Measurements from ENCODE around the gene ZBP1.

ZBP1 gene

DNA sequence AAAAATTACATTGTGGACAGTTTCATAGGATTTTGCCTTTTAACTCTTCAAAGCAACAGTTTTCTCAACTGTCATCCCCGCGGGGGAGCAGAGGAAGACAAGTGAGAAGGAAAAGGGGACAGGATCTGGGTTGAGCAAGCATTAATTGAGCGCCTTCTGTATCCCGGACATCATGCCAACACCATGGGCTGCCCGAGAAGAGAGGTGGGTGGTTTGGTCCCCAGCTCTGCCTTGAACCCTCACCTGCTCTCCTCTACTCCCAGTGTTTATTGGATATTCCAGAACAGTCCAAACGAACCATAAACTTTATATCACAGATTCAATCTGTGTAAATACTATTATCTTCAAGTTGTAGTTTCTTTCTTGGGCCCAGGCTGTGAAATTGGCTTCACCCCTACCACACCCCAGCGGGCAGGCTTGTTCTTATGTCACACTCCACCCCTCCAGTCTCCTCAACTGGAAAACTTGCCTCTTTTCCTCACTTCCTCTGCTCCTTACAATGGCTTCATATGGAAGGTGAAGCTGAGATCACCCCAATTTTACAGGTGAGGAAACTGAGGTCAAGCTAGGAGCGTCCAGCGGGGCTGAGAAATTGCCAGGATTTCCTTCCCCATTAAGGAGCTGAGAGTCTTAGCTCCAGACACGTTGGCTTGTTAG is 53.3 kb downstream of the ZBP1 start:
- no peak overlapping the region for H3K4me3 ChIP-seq (ENCODE audit: low read depth, low read length)
- no peak for DNase-seq (ENCODE audit: low read depth, low spot score)
- no peak for TF ChIP-seq CTCF (IDR thresholded peaks at IDR 0.05; ENCODE audit: low read depth, low read length)
- in situ Hi-C loops (cut with HindIII; ENCODE audit: low sequenced_read_pairs): no loop called here

DNA sequence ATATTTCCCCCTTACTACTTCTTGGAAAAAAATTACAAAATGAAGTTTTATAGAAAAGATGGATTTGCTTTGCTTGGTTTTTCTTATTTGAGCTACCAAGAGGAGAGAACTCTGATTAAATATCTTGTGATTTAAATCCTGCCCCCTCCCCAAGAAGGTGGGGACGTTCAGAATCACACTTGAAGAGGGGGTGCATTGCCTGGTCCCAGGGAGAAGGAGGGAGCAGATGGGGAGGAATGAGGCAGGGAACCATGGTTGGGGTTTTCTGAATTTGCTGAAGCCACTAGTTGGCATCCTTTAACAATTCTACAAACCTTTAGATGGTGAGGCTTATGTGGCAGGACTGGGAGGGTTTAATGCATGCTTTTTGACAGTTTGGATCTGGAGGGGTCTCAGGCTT is 53.8 kb downstream of the ZBP1 start:
- TF ChIP-seq CTCF (IDR thresholded peaks at IDR 0.05; ENCODE audit: low read depth, low read length): no peak
- in situ Hi-C loops (cut with HindIII; ENCODE audit: low sequenced_read_pairs): no loop called here
- H3K4me3 ChIP-seq (ENCODE audit: low read depth, low read length): no peak overlapping the region
- DNase-seq (ENCODE audit: low read depth, low spot score): no peak

DNA sequence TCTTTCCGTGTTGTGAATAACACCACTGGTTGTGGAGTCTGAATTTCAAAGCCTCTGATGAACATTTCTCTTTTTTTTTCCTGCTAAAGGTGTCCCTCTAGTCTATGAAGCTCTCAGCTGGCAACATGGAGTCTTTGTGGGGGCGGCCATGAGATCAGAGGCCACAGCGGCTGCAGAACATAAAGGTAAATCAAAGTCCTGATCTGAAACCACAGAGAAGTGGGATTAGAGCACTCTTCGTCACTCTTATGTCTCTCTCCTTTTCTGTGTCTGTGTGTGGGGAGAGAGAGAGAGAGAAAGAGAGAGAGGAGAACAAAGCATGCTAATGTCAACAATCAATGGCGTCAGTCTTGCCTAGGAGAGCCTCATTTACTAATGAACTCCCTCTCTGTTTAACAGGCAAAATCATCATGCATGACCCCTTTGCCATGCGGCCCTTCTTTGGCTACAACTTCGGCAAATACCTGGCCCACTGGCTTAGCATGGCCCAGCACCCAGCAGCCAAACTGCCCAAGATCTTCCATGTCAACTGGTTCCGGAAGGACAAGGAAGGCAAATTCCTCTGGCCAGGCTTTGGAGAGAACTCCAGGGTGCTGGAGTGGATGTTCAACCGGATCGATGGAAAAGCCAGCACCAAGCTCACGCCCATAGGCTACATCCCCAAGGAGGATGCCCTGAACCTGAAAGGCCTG is 55.1 kb downstream of the ZBP1 start:
- in situ Hi-C loops (cut with HindIII; ENCODE audit: low sequenced_read_pairs): no loop called here
- H3K4me3 ChIP-seq (ENCODE audit: low read depth, low read length): no peak overlapping the region

GRCh38 chr20:57564180-57564802 is 55.9 kb downstream of the ZBP1 start:
- in situ Hi-C loops (cut with HindIII; ENCODE audit: low sequenced_read_pairs): no loop called here
- DNase-seq (ENCODE audit: low read depth, low spot score): no peak
- no peak overlapping the region for H3K4me3 ChIP-seq (ENCODE audit: low read depth, low read length)
- no peak for TF ChIP-seq CTCF (IDR thresholded peaks at IDR 0.05; ENCODE audit: low read depth, low read length)

More for the DNA sequence above, 55.1 kb downstream of the ZBP1 start:
- no peak for DNase-seq (ENCODE audit: low read depth, low spot score)
- no peak for TF ChIP-seq CTCF (IDR thresholded peaks at IDR 0.05; ENCODE audit: low read depth, low read length)

- DNase-seq (ENCODE audit: low read depth, low spot score): no peak
- TF ChIP-seq CTCF (IDR thresholded peaks at IDR 0.05; ENCODE audit: low read depth, low read length): no peak
- H3K4me3 ChIP-seq (ENCODE audit: low read depth, low read length): no peak overlapping the region
- in situ Hi-C loops (cut with HindIII; ENCODE audit: low sequenced_read_pairs): no loop called here
These were observed 56.7 kb downstream of the ZBP1 start for GRCh38 chr20:57563522-57563921.

GRCh38 chr20:57562541-57563465 is 57.4 kb downstream of the ZBP1 start:
- in situ Hi-C loops (cut with HindIII; ENCODE audit: low sequenced_read_pairs): no loop called here
- no peak for TF ChIP-seq CTCF (IDR thresholded peaks at IDR 0.05; ENCODE audit: low read depth, low read length)
- DNase-seq (ENCODE audit: low read depth, low spot score): no peak

More at GRCh38 chr20:57562541-57563465, 57.4 kb downstream of the ZBP1 start:
- no peak overlapping the region for H3K4me3 ChIP-seq (ENCODE audit: low read depth, low read length)

Data from astrocyte of the spinal cord (primary cell).